CD14-positive monocyte (primary cell): ENCODE results near the gene SPAG9. TPM values are rescaled to one million over a fixed set of nuclear protein-coding genes. Genes with fewer than 3 reads are reported as not detected.
A peak's percentile ranks its signal among the peaks of the same experiment; 100 is the strongest.

Experiments
- DNase-seq, 3 donors: peaks; one replicate each; pipeline ENCODE4 v3.0.0-alpha.2; 2011 to 2022
- H2AFZ ChIP-seq: 2 replicates; pipeline ENCODE4 v1.6.0; 2012; ENCODE audit warnings: mild to moderate bottlenecking, low read depth, low read length, inconsistent platforms; ENCODE audit not compliant: insufficient read depth, poor library complexity, severe bottlenecking
- H3K27ac ChIP-seq, 2 donors: 1 replicate in 1 of 2; 2 replicates in 1 of 2; pipeline ENCODE4 v1.5.1; 2012 to 2013; ENCODE audit warnings: low read length in 2 of 2, control low read depth in 1 of 2, inconsistent platforms in 1 of 2, low read depth in 1 of 2, mild to moderate bottlenecking in 1 of 2
- H3K27me3 ChIP-seq, 2 donors: one replicate each; pipeline versions ENCODE4 v1.6.0 to v1.6.1; 2011 to 2013; ENCODE audit warnings: low read length in 2 of 2; ENCODE audit not compliant: control insufficient read depth in 2 of 2, insufficient read depth in 2 of 2
- H3K36me3 ChIP-seq, 2 donors: replicated peaks in 1 of 2; 1 replicate in 1 of 2; 2 replicates in 1 of 2; pipeline versions ENCODE4 v1.5.1 to v1.6.1; 2012 to 2013; ENCODE audit warnings: low read length in 2 of 2, control low read depth in 1 of 2, inconsistent platforms in 1 of 2, mild to moderate bottlenecking in 1 of 2; ENCODE audit not compliant: insufficient read depth in 2 of 2, control insufficient read depth in 1 of 2
- H3K4me1 ChIP-seq, 2 donors: 1 replicate in 1 of 2; 2 replicates in 1 of 2; pipeline versions ENCODE4 v1.5.1 to v1.6.1; 2012 to 2013; ENCODE audit warnings: low read length in 2 of 2, control low read depth in 1 of 2, inconsistent platforms in 1 of 2, mild to moderate bottlenecking in 1 of 2, moderate library complexity in 1 of 2; ENCODE audit not compliant: insufficient read depth in 2 of 2, control insufficient read depth in 1 of 2
- H3K4me2 ChIP-seq: replicated peaks from 2 replicates; pipeline ENCODE3; 2012; ENCODE audit warnings: low read length, moderate library complexity, mild to moderate bottlenecking; ENCODE audit not compliant: poor library complexity, severe bottlenecking; ENCODE audit errors: extremely low read depth
- H3K4me3 ChIP-seq, 3 experiments: fragments of 200-600 bp in 1 of 3; sonication (generic) in 1 of 3; replicated peaks in 1 of 3; 1 replicate in 2 of 3; 2 replicates in 1 of 3; pipeline ENCODE4 v1.5.1; 2011 to 2013; ENCODE audit warnings: low read length in 3 of 3, mild to moderate bottlenecking in 3 of 3, control low read depth in 2 of 3, low read depth in 2 of 3, inconsistent platforms in 1 of 3, moderate library complexity in 1 of 3
- H3K79me2 ChIP-seq: 2 replicates; pipeline ENCODE4 v1.6.0; 2012; ENCODE audit warnings: mild to moderate bottlenecking, control low read depth, inconsistent platforms, low read length, moderate library complexity; ENCODE audit not compliant: insufficient read depth
- H3K9ac ChIP-seq: 2 replicates; pipeline ENCODE4 v1.6.0; 2017; ENCODE audit warnings: low read length, mild to moderate bottlenecking; ENCODE audit not compliant: insufficient read depth, poor library complexity, severe bottlenecking
- H3K9me3 ChIP-seq, 2 donors: replicated peaks in 1 of 2; 1 replicate in 1 of 2; 2 replicates in 1 of 2; pipeline versions ENCODE4 v1.5.1 to v1.6.1; 2012 to 2013; ENCODE audit warnings: low read length in 2 of 2, control low read depth in 1 of 2; ENCODE audit not compliant: control insufficient read depth in 1 of 2, insufficient read depth in 1 of 2
- H4K20me1 ChIP-seq: 2 replicates; pipeline ENCODE4 v1.6.0; 2012; ENCODE audit warnings: mild to moderate bottlenecking, low read length, control low read depth, moderate library complexity; ENCODE audit not compliant: insufficient read depth
- H3K27ac Mint-ChIP-seq, 7 donors: one replicate each; pipeline ENCODE4 v1.8.0; 2020; ENCODE audit warnings: mild to moderate bottlenecking in 7 of 7, mixed read lengths in 7 of 7, moderate library complexity in 6 of 7, inconsistent platforms in 2 of 7
- H3K27me3 Mint-ChIP-seq, 3 donors: one replicate each; pipeline ENCODE4 v1.8.0; 2021 to 2022; ENCODE audit warnings: low read depth in 3 of 3, mild to moderate bottlenecking in 3 of 3, mixed read lengths in 3 of 3, moderate library complexity in 3 of 3, inconsistent platforms in 1 of 3
- H3K36me3 Mint-ChIP-seq, 2 donors: one replicate each; pipeline ENCODE4 v1.8.0; 2020; ENCODE audit warnings: mixed read lengths in 2 of 2, inconsistent platforms in 1 of 2, mild to moderate bottlenecking in 1 of 2
- H3K4me1 Mint-ChIP-seq: one replicate; pipeline ENCODE4 v1.8.0; 2020; ENCODE audit warnings: mild to moderate bottlenecking, mixed read lengths
- H3K4me3 Mint-ChIP-seq, 2 donors: one replicate each; pipeline ENCODE4 v1.8.0; 2020; ENCODE audit warnings: mild to moderate bottlenecking in 2 of 2, mixed read lengths in 2 of 2, moderate library complexity in 1 of 2
- H3K9me3 Mint-ChIP-seq, 7 donors: one replicate each; pipeline ENCODE4 v1.8.0; 2020 to 2022; ENCODE audit warnings: mixed read lengths in 7 of 7, mild to moderate bottlenecking in 6 of 7, moderate library complexity in 6 of 7, inconsistent platforms in 2 of 7
- CTCF ChIP-seq: fragments of 200-600 bp; IDR thresholded peaks from one replicate; pipeline ENCODE4 v1.8.0; 2022; ENCODE audit warnings: antibody characterized with exemption, mild to moderate bottlenecking
- WGBS: methylation state at CpG from one replicate; pipeline ENCODE4 v1.1.5; 2013; ENCODE audit warnings: missing lambda C conversion rate; ENCODE audit not compliant: insufficient coverage; 5-methylcytosine and 5-hydroxymethylcytosine counted together
- intact Hi-C, 2 donors: fragments of 100-400 bp; cut with micrococcal nuclease; formaldehyde crosslinking; loops; one replicate each; pipeline versions ENCODE4 v1.15.0 to v1.15.1; 2023
- polyA plus RNA-seq, 3 donors: library from polyadenylated mRNA; depleted of rRNA in 1 of 3; unstranded in 2 of 3; stranded (reverse) in 1 of 3; fragments of 300-500 nt in 2 of 3; fragments of >200 nt in 1 of 3; fragmentation: Illumina TruSeq in 2 of 3; gene quantifications; 1 replicate in 2 of 3; 2 replicates in 1 of 3; pipeline ENCODE4 v1.2.3, GENCODE V29; 2012 to 2021

The SPAG9 gene
- polyA plus RNA-seq, 3 donors = 4.9 to 33.1 (median 8.5) TPM

- Histone ChIP-seq H3K36me3 (no peaks in the 10 kb centered on the region), H4K20me1 (no peaks in the 10 kb centered on the region), H2AFZ (no peak overlapping the region), H3K9me3 (no peaks in the 10 kb centered on the region), H3K27me3 (no peaks in the 10 kb centered on the region), H3K9ac (no peak overlapping the region), H3K27ac (no peak overlapping the region), H3K4me1 (peaks cover 45 to 50% of the 10 kb centered on the region in 2 donors), H3K79me2 (no peaks in the 10 kb centered on the region), H3K4me3 (no peak overlapping the region), H3K4me2 (no peak overlapping the region)
- Mint-ChIP-seq H3K27me3 (peaks cover 0 to 4% (median 0%) of the 10 kb centered on the region in 3 donors), H3K4me1 (peaks cover 47% of the 10 kb centered on the region), H3K9me3 (no peaks in the 10 kb centered on the region), H3K27ac (peak overlapping the region in 3 of 7 donors; percentile 26 to 97 (median 92)), H3K36me3 (no peaks in the 10 kb centered on the region), H3K4me3 (no peak overlapping the region)
- no peak for DNase-seq
- TF ChIP-seq CTCF = no peak
- no CpG with 5 or more reads among the region's 2 CpGs for WGBS
- intact Hi-C loops = no loop called here
Measured at GRCh38 chr17:50922107-50922506, 198.6 kb downstream of the SPAG9 start.

- H3K27me3 ChIP-seq = no peaks in the 10 kb centered on the region
- 49% methylated on average over 11 of the region's 16 CpGs for WGBS
- no peaks in the 10 kb centered on the region for H4K20me1 ChIP-seq
- H3K4me1 ChIP-seq = peaks cover 45 to 51% of the 10 kb centered on the region in 2 donors
- Mint-ChIP-seq H3K9me3 (no peaks in the 10 kb centered on the region), H3K36me3 (peaks cover 1% of the 10 kb centered on the region in 2 donors), H3K27me3 (peaks cover 0 to 2% (median 0%) of the 10 kb centered on the region in 3 donors), H3K4me3 (peak overlapping the region; percentile 70 to 89), H3K4me1 (peaks cover 57% of the 10 kb centered on the region), H3K27ac (peak overlapping the region; percentile 88 to 99 (median 97))
- H3K27ac ChIP-seq = peak overlapping the region; percentile 43 to 64
- DNase-seq = peak in 2 of 3 donors; percentile 30 to 38
- H3K4me3 ChIP-seq = peak overlapping the region in 1 of 3 experiments; percentile 55
- H3K79me2 ChIP-seq = no peaks in the 10 kb centered on the region
- intact Hi-C loops = no loop called here
- no peak for TF ChIP-seq CTCF
- peak overlapping the region; percentile 84 for H2AFZ ChIP-seq
- no peaks in the 10 kb centered on the region for H3K36me3 ChIP-seq
- no peaks in the 10 kb centered on the region for H3K9me3 ChIP-seq
- no peak overlapping the region for H3K9ac ChIP-seq
- H3K4me2 ChIP-seq = peak overlapping the region; percentile 69
Measured at GRCh38 chr17:50920891-50921586, 199.6 kb downstream of the SPAG9 start.
